Smooth muscle cell (in vitro differentiated cells): Measurements from ENCODE around the gene SLC20A1. TPM values are rescaled to one million over a fixed set of nuclear protein-coding genes. Genes with fewer than 3 reads are reported as not detected.
"Not testable (repeated sequence)": the region's sequence is repeated elsewhere in the genome, so short reads cannot be mapped to it uniquely, and the experiment has no call there.

Source experiments
- DNase-seq: peaks from one replicate; lab custom pipeline; 2025; ENCODE audit not compliant: unreplicated experiment; lab: John Stamatoyannopoulos, UW
- H2AFZ ChIP-seq: fragments of 200-600 bp; sonication (generic); 2 replicates; pipeline ENCODE4 v1.6.0; 2016; ENCODE audit warnings: antibody characterized with exemption, low read depth, mild to moderate bottlenecking
- H3F3A ChIP-seq: fragments of 200-600 bp; sonication (generic); 2 replicates; pipeline ENCODE4 v1.6.0; 2017; ENCODE audit warnings: antibody characterized with exemption, low read depth
- H3K27ac ChIP-seq: fragments of 200-600 bp; sonication (generic); 2 replicates; pipeline ENCODE4 v1.5.1; 2016; ENCODE audit warnings: low read depth, mild to moderate bottlenecking
- H3K27me3 ChIP-seq: fragments of 200-600 bp; sonication (generic); 2 replicates; pipeline ENCODE4 v1.6.1; 2016; ENCODE audit warnings: low read depth, mild to moderate bottlenecking
- H3K36me3 ChIP-seq: fragments of 200-600 bp; sonication (generic); 2 replicates; pipeline ENCODE4 v1.5.1; 2016; ENCODE audit warnings: low read depth
- H3K4me1 ChIP-seq: fragments of 200-600 bp; sonication (generic); 2 replicates; pipeline ENCODE4 v1.5.1; 2016; ENCODE audit warnings: low read depth
- H3K4me2 ChIP-seq: fragments of 200-600 bp; sonication (generic); 2 replicates; pipeline ENCODE4 v1.6.0; 2016; ENCODE audit warnings: mild to moderate bottlenecking
- H3K4me3 ChIP-seq: fragments of 200-600 bp; sonication (generic); 2 replicates; pipeline ENCODE4 v1.5.1; 2016; ENCODE audit warnings: mild to moderate bottlenecking
- H3K79me2 ChIP-seq: fragments of 200-600 bp; sonication (generic); 2 replicates; pipeline ENCODE4 v1.6.0; 2016; ENCODE audit warnings: low read depth, mild to moderate bottlenecking
- H3K9ac ChIP-seq: fragments of 200-600 bp; sonication (generic); 2 replicates; pipeline ENCODE4 v1.6.0; 2016; ENCODE audit warnings: low read depth
- H3K9me3 ChIP-seq: fragments of 200-600 bp; sonication (generic); replicated peaks from 2 replicates; pipeline ENCODE4 v1.5.1; 2016; ENCODE audit warnings: low read depth
- H4K20me1 ChIP-seq: fragments of 200-600 bp; sonication (generic); 2 replicates; pipeline ENCODE4 v1.6.0; 2016; ENCODE audit warnings: low read depth
- CTCF ChIP-seq: fragments of 200-600 bp; sonication (generic); IDR thresholded peaks from 2 replicates; pipeline ENCODE4 v1.5.1; 2017; ENCODE audit warnings: borderline replicate concordance, mild to moderate bottlenecking, antibody characterized with exemption; ENCODE audit not compliant: insufficient read depth, poor library complexity, severe bottlenecking
- WGBS: methylation state at CpG from one replicate; pipeline ENCODE4 v1.1.7; 2016; ENCODE audit warnings: low lambda C conversion rate; 5-methylcytosine and 5-hydroxymethylcytosine counted together
- polyA plus RNA-seq: library from polyadenylated mRNA; unstranded; fragments of >200 nt; fragmentation: Nextera tagmentation; extraction: Ambion mirVana; gene quantifications from 2 replicates; pipeline ENCODE4 v1.2.1, GENCODE V29; 2016
- total RNA-seq: library from RNA; depleted of rRNA; stranded (reverse); fragments of >200 nt; gene quantifications from 2 replicates; pipeline ENCODE4 v1.2.3, GENCODE V29; 2014

The SLC20A1 gene
- total and polyA plus RNA-seq, 2 experiments from 2014 or later = 93.4 to 106 TPM

GRCh38 chr2:112665113-112665780 lies 19.5 kb downstream of the SLC20A1 start:
- H3K27me3 ChIP-seq = no peaks in the 10 kb centered on the region
- H3K27ac ChIP-seq = peak overlapping the region; percentile 4
- no peaks in the 10 kb centered on the region for H3K79me2 ChIP-seq
- H3K9me3 ChIP-seq = no peaks in the 10 kb centered on the region
- no peak overlapping the region for H3K9ac ChIP-seq
- TF ChIP-seq CTCF = no peak
- H3K4me3 ChIP-seq = no peak overlapping the region
- H3K4me2 ChIP-seq = no peak overlapping the region
- DNase-seq = no peak
- peaks cover 16% of the 10 kb centered on the region for H3K36me3 ChIP-seq
- WGBS = 84% methylated on average over 8 of the region's 8 CpGs
- H2AFZ ChIP-seq = no peak overlapping the region
- peaks cover 29% of the 10 kb centered on the region for H4K20me1 ChIP-seq
- H3F3A ChIP-seq = peaks cover 21% of the 10 kb centered on the region
- H3K4me1 ChIP-seq = no peaks in the 10 kb centered on the region

- 79% methylated on average over 3 of the region's 3 CpGs for WGBS
- peaks cover 3% of the 10 kb centered on the region for H3K4me1 ChIP-seq
- no peak for TF ChIP-seq CTCF
- H2AFZ ChIP-seq = no peak overlapping the region
- H3K79me2 ChIP-seq = no peaks in the 10 kb centered on the region
- H3K4me3 ChIP-seq = no peak overlapping the region
- H4K20me1 ChIP-seq = peaks cover 19% of the 10 kb centered on the region
- H3K9ac ChIP-seq = no peak overlapping the region
- H3K36me3 ChIP-seq = peaks cover 7% of the 10 kb centered on the region
- H3K27me3 ChIP-seq = no peaks in the 10 kb centered on the region
- no peaks in the 10 kb centered on the region for H3K9me3 ChIP-seq
- no peak overlapping the region for H3K4me2 ChIP-seq
- no peak for DNase-seq
- H3F3A ChIP-seq = peaks cover 19% of the 10 kb centered on the region
- no peak overlapping the region for H3K27ac ChIP-seq
Measured at GRCh38 chr2:112666761-112667122, 21.0 kb downstream of the SLC20A1 start.

- H3K79me2 ChIP-seq, H3K4me1 ChIP-seq, H3K9me3 ChIP-seq, DNase-seq, H2AFZ ChIP-seq, H3K9ac ChIP-seq, H3K4me3 ChIP-seq, H3K36me3 ChIP-seq, H3K4me2 ChIP-seq, H3K27me3 ChIP-seq, H3K27ac ChIP-seq: not testable (repeated sequence)
- Histone ChIP-seq H3F3A (peaks cover 14% of the 10 kb centered on the region), H4K20me1 (peaks cover 13% of the 10 kb centered on the region)
- WGBS = 93% methylated on average over 6 of the region's 6 CpGs
Measured at GRCh38 chr2:112667540-112667939, 21.8 kb downstream of the SLC20A1 start.

- H3K4me1 ChIP-seq = peaks cover 5% of the 10 kb centered on the region
- H2AFZ ChIP-seq = no peak overlapping the region
- no peak overlapping the region for H3K9ac ChIP-seq
- no peaks in the 10 kb centered on the region for H4K20me1 ChIP-seq
- no peaks in the 10 kb centered on the region for H3K36me3 ChIP-seq
- 90% methylated on average over 4 of the region's 4 CpGs for WGBS
- no peaks in the 10 kb centered on the region for H3K79me2 ChIP-seq
- no peak overlapping the region for H3K4me3 ChIP-seq
- H3F3A ChIP-seq = peaks cover 12% of the 10 kb centered on the region
- TF ChIP-seq CTCF = no peak
- H3K9me3 ChIP-seq = no peaks in the 10 kb centered on the region
- no peak overlapping the region for H3K27ac ChIP-seq
- no peak overlapping the region for H3K4me2 ChIP-seq
- no peak for DNase-seq
- H3K27me3 ChIP-seq = no peaks in the 10 kb centered on the region
Measured at GRCh38 chr2:112669667-112670066, 23.9 kb downstream of the SLC20A1 start.
